Measurements from ENCODE around the gene RARG.

RARG gene

DNA sequence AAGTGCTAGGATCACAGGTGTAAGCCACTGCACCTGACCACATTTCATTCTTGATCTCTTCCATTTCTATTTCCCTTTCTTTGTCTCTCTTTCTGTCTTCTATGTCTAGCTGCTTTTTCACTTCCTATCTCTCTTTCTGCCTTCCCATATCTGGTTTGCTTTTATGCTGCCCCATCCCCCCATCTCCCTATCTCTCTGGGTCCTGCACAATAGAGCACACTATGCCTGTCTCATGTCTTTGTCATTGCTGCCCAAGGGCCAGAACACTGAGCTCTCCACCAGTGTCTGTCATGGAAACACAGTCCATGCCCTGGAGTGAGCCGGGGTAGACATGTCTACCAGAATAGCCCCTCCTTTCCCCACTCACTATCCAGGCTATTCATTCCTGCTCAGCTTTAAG, 12.3 kb upstream of the RARG start:
- FAIRE-seq: no peak
- DNase-seq (ENCODE audit: insufficient read length, low spot score): no peak
- TF ChIP-seq, protein P1, sequence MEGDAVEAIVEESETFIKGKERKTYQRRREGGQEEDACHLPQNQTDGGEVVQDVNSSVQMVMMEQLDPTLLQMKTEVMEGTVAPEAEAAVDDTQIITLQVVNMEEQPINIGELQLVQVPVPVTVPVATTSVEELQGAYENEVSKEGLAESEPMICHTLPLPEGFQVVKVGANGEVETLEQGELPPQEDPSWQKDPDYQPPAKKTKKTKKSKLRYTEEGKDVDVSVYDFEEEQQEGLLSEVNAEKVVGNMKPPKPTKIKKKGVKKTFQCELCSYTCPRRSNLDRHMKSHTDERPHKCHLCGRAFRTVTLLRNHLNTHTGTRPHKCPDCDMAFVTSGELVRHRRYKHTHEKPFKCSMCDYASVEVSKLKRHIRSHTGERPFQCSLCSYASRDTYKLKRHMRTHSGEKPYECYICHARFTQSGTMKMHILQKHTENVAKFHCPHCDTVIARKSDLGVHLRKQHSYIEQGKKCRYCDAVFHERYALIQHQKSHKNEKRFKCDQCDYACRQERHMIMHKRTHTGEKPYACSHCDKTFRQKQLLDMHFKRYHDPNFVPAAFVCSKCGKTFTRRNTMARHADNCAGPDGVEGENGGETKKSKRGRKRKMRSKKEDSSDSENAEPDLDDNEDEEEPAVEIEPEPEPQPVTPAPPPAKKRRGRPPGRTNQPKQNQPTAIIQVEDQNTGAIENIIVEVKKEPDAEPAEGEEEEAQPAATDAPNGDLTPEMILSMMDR (IDR thresholded peaks at IDR 0.05; ENCODE audit: insufficient read depth, missing control alignments): no peak

DNA sequence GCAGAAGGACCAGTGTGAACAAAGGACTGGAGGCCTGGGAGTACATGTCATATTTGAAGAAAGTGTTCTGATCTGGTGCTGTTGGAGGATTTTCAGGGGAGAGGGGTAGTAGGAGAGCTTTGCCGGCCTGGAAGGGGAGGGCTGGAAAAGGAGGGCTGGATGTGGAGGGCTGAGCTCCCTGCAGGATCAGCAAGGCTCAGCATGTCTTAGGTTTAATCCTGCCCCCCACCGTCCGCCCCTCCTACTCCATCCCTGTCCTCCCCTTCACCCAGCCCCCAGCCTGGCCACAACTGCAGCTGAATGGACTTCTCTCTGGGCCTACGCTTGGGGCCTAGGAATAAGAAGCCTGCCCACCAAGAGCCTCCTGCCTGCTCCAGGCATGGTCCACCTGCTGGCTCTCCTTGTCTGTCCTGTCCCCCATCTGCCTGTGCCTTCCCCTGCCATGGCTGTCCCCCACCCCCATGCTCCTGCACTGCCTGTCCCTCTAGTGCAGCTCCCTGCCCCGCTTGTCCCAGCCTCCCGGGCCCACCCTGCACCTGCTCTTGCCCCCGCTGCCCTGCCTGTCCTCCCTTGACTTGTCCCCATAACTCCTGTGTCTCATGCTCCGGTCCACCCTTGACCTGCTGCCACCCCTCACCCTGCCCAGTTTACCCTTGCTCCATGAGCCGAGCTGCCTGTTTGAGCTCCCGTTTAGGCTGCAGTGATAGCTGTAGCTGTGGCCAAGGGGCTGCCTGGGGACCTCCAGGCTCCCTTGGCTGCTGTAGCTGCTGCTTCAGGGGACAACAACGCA, 9.8 kb upstream of the RARG start:
- FAIRE-seq (no peak), DNase-seq (ENCODE audit: insufficient read length, low spot score) (peak; percentile 64)
- TF ChIP-seq, protein P1 (IDR thresholded peaks at IDR 0.05; ENCODE audit: insufficient read depth, missing control alignments): no peak

DNA sequence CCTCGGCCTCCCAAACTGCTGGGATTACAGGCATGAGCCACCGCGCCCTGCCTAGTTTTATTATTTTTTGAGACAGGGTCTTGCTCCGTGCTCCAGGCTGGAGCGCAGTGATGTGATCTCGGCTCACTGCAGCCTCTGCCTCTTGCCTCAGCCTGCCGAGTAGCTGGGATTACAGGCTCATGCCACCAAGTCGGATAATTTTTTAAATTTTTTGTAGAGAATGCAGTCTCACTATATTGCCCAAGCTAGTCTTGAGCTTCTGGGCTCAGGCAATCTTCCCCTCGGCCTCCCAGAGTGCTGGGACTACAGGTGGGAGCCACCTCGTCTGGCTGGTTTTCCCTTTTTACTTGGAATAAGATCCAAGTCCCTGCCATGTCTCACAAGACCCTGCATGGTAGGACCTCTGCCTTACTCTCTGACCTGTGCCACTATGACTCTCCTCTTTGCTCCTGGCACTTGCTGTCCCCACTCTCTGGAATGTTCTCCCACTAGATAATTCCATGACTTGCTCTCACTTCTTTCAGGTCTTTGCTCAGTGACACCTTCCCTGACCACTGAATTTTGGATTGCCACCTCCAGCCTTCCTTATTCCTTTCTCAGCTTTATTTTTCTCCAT, 7.7 kb upstream of the RARG start:
- DNase-seq (ENCODE audit: insufficient read length, low spot score): no peak
- TF ChIP-seq, protein P1 (IDR thresholded peaks at IDR 0.05; ENCODE audit: insufficient read depth, missing control alignments): no peak
- FAIRE-seq: no peak

DNA sequence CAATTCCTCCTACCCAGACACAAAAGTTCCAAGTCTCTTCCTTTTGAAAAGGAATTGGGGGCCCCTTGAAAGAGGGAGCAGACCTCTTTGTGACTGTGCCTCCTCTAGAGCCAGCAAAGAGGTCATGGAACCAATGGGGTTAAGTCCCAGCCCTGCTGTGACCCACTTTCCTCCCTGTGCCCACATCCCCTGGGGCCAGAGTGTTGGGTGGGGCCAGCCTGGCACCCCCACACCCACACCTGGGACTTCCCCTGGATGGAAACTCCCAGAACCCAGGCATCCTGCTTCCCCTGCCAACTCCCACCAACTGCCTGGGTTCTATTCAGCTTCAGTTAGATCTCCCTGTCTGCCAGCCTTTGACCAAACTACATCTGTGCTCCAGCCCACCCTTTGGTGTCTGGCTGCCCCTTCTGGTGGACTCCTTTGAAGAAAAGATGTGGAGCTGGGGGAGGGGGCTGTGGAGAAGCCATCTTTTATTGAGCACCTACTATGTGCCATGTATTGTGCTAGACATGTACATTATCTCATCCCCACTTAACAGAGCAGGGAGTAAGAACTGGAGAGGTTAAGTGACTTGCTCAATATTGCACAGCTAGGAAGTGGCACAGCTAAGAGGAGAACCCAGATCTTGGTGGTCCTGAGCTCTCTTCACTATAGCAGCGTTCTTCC, 4.6 kb upstream of the RARG start:
- TF ChIP-seq, protein P1 (IDR thresholded peaks at IDR 0.05; ENCODE audit: insufficient read depth, missing control alignments): no peak
- no peak for DNase-seq (ENCODE audit: insufficient read length, low spot score)
- FAIRE-seq: no peak

DNA sequence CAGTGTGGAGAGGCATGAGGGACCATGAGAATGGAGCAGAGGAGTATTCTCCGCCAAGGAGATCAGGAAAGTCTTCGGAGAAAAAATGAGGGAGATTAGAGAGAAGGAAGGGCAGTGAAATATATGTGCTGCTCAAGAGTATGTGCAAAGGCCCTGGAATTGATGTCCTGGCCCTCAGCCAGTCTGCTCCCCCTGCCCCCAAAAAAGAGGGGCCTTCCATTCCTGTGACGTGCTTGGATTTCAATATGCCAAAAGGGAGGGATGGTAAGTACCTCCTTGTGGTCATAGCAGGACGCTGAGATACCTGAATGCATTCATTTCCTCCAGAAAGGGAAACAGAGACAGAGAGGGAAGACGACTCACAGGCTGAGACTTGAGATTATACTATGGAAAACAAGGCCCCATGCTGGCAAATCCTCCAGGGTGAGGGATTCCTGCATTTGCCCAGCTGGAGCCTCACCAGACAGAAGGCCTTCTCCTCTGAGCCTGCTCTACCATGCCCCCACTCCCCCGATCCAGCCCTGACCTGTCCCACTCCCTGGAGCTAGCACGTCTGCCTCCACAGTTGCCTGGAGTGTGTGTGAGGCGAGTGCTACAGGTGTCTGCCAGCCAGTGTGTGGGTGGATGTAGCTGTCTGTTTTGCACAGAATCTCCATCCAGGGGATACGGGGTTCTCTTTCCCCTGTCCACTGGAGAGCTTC, 3.9 kb upstream of the RARG start:
- TF ChIP-seq, protein P1 (IDR thresholded peaks at IDR 0.05; ENCODE audit: insufficient read depth, missing control alignments): no peak
- no peak for FAIRE-seq

DNA sequence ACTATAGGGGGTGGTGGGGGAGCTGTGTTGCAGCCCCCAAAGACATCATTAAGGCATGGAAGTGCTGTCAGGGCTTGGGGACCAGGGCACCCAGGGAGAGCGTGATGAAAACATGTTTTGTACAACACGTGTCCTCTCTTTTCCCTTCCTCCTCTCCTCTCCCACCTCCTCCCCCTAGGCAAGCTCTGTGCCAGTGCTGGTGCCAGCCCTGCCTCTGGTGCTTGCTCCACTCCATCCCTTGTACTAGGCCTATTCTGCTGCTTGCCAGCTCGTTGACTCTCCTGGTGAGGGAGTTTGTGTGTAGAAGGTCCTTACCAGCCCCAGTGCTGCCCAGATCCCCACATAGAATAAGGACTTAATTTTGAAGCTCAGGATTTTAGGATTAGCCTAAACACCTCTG, 3.2 kb upstream of the RARG start:
- peak; percentile 66 for DNase-seq (ENCODE audit: insufficient read length, low spot score)
- TF ChIP-seq, protein P1 (IDR thresholded peaks at IDR 0.05; ENCODE audit: insufficient read depth, missing control alignments): no peak
- FAIRE-seq: peak; percentile 93

More for the DNA sequence above, 3.9 kb upstream of the RARG start:
- DNase-seq (ENCODE audit: insufficient read length, low spot score): no peak

Data from D721Med (cell line).